ENCODE data around the gene UNKL.

GRCh38 chr16:1460602-1461138 is 46.2 kb upstream of the UNKL start:
- TF ChIP-seq POLR2A (IDR thresholded peaks at IDR 0.05) (no peak), CTCF (IDR thresholded peaks at IDR 0.05) (no peak), EP300 (IDR thresholded peaks at IDR 0.05; ENCODE audit: low read depth) (no peak), POLR2AphosphoS5 (IDR thresholded peaks at IDR 0.05) (no peak)
